GM19324 (cell line): ENCODE results near the gene EFHC1.

ENCODE experiments used
- ATAC-seq: cut with Tn5 transposase; IDR thresholded peaks from one replicate; pipeline ENCODE4 v1.9.1; 2021; ENCODE audit warnings: mild to moderate bottlenecking, moderate library complexity; ENCODE audit not compliant: unreplicated experiment, low FRiP score

The EFHC1 gene

GRCh38 chr6:52535711-52536423 is 115.7 kb downstream of the EFHC1 start:
- peak; percentile 6 for ATAC-seq

DNA sequence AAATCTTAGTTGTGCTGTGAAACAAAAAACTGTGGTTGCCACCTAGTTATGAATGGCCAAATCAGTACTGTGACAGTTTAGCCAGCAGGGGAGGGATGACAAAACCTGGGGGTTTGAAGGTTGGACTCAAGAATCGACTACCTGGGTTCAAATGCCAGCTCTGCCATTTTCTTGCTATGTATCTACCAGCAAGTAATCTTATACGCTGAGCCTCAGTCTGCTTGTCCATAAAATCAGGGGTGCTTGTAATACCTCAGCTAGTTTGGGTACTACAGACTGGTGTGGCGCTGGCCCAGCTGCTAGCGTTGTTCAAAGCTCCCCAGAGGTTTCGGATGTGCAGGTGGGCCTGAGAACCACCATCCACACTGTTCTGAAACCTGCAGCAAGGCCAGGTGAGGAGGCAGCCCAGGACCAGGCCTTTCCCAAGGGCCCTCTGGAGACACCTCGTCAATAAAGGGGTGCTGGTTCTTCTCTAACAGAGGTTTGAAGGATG is 116.3 kb downstream of the EFHC1 start:
- peak; percentile 47 for ATAC-seq

DNA sequence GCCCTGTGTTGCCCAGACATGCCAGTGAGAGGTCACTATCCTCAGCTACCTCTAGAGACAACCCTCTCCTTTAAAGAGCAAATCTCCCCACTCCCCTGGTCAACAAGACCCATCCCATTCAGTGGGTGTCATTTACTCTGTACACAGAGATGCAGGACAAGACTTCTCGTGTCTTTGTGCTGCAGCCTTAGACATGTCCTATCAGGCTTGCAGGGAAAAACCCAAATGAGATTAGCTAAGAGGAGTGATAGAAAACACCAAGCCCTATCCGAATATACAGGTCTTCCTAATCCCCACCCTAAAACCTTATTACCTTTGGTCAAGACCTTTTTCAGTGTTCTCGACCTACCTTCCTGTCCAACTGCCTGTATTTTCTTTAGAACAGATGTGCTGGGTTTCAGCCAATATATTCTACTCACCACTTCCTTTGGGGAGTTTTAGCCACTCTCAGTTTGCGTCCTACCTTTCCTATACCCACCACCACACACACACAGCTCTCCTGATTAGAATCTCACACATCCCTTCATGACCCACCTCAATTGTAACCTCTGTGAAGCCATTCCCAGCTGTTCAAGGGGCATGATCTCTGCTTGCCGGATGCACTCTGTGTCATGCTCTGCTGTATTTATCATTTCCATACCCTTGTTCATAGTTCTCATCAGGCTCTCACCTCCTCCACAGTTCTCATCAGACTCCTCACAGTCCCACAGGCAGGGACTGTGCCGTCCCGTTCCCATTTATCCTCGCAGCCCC is 117.0 kb downstream of the EFHC1 start:
- peak; percentile 74 for ATAC-seq

- no peak for ATAC-seq
These were observed 118.2 kb downstream of the EFHC1 start for GRCh38 chr6:52538252-52538900.

GRCh38 chr6:52538901-52539354 is 118.8 kb downstream of the EFHC1 start:
- ATAC-seq, result no peak

DNA sequence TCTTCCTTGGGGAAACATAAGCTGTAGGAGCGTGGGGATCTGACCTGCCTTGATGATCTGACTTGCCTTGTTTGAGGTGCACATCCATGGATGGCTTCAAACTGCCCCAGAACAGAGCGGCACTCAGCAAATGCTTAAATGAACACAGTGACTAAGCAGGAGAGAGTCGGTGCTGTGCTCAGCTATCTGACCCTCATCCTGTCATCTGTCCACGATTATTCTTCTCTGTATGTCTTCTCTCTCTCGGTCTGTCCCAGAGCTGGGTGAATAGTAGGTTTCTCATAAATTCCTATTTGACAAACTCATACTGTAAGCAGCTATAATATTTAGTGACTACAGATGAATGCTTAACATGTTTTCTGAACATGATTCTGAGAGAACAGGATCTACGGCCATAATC is 119.5 kb downstream of the EFHC1 start:
- no peak for ATAC-seq

DNA sequence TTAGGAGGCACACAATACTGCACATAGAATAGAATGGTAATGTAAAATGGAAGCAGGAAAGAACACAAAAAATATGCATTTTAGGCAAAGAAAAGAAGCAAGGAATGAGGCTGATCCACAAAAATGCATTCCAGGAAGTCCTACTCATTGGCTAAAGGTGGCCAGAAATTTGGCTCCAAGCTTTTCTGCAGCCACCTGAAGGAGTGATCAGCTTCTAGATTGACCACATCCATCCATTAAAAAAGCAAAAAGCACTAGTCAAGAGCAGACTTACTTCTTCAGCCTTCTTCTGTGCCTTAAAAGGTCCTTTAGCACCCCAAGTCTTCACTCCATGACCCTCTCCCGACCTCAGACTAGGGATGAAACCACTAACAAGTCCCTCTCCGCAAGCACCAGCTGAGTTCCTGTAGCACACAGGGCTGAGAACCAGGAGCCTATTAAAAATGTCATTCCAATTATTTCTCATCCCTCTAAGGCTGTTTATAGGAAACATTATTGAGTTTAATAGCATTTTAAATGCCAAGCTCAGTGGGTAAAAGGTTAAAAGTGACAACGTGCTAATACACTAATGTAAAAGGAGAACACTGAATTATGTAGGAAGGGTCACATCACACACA is 120.3 kb downstream of the EFHC1 start:
- ATAC-seq, result no peak

DNA sequence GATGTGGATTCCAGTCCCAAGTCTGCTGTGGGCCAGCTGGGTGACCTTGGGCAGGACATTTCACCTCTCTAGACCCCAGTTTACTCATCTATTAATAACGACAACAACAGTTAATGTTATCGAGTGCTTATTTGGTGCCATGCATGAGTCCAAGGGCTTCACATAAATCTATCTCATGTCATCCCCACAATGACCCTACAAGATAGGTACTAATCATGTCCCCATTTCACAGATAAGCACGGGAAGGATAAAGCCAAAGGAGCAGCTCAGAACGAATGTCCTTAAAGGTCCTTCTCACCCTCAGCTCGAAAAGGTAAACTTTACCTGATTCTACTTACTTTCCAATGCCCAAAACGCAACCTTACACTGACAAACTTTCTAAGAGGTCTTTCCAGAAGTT is 121.0 kb downstream of the EFHC1 start:
- ATAC-seq, result no peak

DNA sequence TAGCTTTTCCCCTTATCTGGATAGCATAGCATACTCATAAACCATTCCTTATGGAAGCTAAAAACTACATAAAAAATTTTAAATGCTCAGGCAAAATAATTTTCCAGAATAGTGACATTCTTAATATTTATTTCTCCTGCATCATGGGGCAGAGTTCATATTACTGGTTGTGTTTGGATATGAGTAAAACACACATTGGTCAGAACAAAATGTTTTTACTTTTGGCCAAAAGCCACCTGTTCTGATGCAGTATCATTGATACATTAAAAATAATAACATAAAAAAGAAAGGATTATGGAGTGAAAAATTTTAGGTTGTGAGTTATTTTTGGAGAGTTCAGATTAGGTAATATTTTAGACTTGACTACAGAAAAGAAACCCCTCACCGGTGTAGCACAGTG is 123.1 kb downstream of the EFHC1 start:
- no peak for ATAC-seq

DNA sequence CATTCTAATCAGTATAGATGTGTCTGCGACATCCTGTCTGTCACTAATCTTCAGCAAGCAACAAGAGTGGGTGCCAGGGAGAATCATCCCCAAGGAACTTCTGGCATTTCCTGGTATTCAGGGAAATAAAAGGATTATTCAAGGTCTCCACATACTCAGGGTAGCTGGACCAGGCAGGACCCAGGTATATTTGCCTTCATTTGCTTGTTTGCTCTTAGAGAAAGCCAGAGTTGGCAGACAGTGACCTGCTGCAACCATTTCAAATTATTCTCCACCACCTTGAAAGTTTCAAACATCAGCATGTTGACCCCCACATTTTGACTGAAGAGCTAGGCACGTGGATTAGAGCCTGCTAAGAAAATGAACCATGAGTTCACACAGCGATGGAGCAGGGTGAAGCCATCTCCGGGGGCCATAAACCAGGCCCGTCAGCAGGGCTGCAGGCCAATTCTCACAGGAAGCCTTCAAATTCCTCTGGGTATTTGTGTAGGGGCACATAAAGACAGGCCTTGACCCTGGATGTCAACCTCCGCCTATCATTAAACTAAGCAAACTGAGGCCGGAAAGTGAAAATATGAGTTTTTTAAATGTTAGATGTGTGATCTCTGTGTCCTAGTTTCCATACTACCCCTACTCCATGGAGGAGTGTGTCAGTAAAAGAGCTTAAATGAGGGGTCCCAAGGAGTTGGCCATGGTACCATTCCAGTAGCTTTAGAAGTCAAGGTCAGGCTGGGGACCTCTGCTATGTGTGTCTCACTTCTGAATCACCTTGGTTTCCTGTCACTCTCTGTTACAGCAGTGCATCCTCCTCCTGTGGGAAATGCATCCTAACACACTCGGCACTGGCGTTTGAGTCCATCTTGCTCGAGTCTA is 123.8 kb downstream of the EFHC1 start:
- no peak for ATAC-seq

DNA sequence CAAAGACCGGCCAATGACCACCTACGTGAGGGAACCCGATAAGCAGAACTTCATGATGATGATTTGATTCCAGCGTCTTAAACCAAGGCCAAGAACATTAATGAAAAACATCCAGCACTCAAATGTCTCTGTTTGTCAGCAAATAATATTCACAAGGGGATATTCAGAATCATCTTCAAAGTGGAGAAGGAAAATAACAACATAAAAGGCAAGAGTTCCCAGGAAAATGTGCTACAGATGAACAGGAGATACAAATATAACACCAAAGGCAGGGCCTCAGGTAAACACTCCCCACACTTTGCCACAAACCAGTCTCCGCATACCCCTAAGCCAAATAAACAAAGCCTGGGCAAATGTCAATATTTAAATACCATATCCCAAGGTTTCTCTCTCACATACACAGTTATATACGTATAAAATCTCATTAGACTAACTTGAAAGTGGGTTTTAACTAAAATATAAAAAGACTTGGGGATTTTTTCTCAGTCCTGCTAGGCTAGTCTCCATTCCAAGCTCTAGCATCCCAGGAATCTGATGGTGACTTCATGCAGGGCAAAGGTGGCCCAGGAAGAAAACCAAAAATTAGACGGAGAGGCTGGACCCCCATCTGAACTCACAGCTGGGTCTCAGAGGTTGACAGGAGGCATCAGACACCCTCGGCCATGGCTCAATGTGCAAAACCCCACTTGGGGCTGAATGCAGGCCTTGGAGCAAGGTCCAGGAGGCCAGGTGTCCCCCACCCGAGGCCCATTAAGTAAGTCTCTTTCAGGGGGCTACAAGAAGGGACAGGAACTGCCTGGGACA is 124.7 kb downstream of the EFHC1 start:
- ATAC-seq, result no peak

DNA sequence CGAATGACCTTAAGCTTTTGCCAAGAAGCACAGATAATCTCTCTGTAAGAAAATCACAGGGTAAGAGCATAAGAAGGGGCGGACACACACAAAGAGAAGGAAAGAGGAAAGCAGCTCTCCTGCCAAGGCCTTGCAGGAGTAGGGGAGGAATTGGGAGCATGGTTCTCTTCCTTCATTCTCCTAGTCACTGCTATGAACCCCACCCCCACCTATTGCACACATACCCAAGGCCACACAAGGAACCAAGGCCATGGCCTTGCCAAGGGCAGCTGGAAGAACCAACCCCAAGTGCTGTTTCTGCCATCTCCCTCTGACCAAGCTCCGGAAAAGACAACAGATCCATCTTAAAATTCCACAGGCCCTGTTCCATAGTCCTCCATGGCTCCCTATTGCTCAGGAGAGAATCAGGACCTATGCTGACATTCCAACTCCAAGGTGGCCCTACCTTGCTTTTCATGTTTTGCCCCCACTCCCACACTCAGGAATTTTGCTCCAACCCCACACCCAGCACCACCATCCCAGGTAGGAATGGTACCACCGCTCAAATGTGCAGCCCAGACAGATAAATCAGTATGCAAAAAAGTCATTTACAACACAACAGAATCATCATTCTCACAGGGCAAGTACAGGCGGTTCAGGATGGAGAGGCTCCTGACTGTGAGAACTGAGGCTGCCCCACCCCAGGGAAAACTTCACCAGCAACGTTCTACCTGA is 125.4 kb downstream of the EFHC1 start:
- ATAC-seq, result no peak

- ATAC-seq, result peak; percentile 25
These were observed 126.0 kb downstream of the EFHC1 start for GRCh38 chr6:52546192-52546591.

- ATAC-seq, result peak; percentile 76
These were observed 126.5 kb downstream of the EFHC1 start for GRCh38 chr6:52546678-52547077.

GRCh38 chr6:52547647-52548352 is 127.7 kb downstream of the EFHC1 start:
- ATAC-seq, result no peak

- no peak for ATAC-seq
These were observed 128.2 kb downstream of the EFHC1 start for GRCh38 chr6:52548353-52548713.

- ATAC-seq, result no peak
These were observed 128.9 kb downstream of the EFHC1 start for GRCh38 chr6:52548999-52549398.

GRCh38 chr6:52549428-52549827 is 129.3 kb downstream of the EFHC1 start:
- ATAC-seq, result no peak
